HG03575 (cell line): ENCODE results near the gene ZNF335.
"Not testable (repeated sequence)": the region's sequence is repeated elsewhere in the genome, so short reads cannot be mapped to it uniquely, and the experiment has no call there.

Experiments
- ATAC-seq: cut with Tn5 transposase; IDR thresholded peaks from one replicate; pipeline ENCODE4 v1.9.1; 2021; ENCODE audit not compliant: unreplicated experiment, insufficient number of reproducible peaks, low FRiP score; ENCODE audit errors: extremely low read depth

The ZNF335 gene

DNA sequence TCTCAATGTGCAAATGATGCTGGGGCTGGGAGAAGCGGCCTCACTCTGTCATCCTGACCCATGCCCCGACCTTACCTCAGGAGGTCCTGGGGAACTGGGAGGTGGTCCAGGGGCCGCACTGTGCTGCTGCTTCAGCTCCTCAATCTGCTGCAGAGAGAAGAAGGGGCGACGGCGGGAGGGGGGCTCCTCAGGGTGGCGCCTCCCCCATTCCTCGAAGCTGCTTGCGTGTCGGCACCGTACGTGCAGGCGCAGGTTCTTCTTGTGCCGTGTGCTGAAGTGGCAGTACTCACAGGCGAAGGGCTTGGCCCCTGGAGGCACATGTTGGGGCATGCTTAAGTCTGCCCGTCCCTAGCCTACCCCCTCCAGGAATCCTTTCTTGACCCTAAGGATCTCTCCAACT lies 12.9 kb downstream of the ZNF335 start:
- ATAC-seq, result no peak

- ATAC-seq, result no peak
Observed at GRCh38 chr20:45958593-45958992, 13.4 kb downstream of the ZNF335 start.

- ATAC-seq, result no peak
Observed at GRCh38 chr20:45957021-45957941, 14.7 kb downstream of the ZNF335 start.

DNA sequence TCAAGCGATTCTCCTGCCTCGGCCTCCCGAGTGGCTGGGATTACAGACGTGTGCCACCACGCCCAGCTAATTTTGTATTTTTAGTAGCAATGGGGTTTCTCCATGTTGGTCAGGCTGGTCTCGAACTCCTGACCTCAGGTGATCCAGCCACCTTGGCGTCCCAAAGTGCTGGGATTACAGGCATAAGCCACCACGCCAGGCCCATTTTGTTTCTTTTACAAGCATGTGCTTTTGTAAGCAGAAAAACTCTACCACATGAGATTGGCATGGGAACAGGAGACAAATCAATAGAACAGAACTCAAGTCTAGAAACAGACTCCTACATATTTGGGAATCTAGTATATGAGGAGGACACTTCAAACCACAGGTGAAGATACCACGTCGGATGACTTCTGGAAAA lies 15.7 kb downstream of the ZNF335 start:
- ATAC-seq, result not testable (repeated sequence)

DNA sequence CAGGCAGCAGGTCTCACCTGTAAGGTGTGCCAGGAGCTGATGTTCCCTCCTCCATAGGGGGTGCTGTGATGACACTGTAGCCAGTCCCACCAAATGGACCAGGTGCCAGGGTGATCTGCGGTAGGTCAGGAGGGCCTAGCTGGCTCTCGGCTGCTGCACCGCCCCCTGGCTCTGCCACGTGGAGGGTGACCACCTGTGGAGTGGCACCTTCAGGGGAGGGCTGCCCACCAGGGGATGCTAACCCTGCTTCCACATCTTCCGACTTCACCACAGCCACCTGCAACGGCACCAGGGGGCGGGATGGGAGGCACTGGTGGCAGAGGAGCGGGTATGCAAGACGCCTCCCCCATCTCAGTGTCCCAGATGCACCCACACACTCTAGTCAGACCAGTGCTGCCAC lies 18.3 kb downstream of the ZNF335 start:
- ATAC-seq, result no peak

GRCh38 chr20:45952861-45953260 lies 19.1 kb downstream of the ZNF335 start:
- no peak for ATAC-seq

DNA sequence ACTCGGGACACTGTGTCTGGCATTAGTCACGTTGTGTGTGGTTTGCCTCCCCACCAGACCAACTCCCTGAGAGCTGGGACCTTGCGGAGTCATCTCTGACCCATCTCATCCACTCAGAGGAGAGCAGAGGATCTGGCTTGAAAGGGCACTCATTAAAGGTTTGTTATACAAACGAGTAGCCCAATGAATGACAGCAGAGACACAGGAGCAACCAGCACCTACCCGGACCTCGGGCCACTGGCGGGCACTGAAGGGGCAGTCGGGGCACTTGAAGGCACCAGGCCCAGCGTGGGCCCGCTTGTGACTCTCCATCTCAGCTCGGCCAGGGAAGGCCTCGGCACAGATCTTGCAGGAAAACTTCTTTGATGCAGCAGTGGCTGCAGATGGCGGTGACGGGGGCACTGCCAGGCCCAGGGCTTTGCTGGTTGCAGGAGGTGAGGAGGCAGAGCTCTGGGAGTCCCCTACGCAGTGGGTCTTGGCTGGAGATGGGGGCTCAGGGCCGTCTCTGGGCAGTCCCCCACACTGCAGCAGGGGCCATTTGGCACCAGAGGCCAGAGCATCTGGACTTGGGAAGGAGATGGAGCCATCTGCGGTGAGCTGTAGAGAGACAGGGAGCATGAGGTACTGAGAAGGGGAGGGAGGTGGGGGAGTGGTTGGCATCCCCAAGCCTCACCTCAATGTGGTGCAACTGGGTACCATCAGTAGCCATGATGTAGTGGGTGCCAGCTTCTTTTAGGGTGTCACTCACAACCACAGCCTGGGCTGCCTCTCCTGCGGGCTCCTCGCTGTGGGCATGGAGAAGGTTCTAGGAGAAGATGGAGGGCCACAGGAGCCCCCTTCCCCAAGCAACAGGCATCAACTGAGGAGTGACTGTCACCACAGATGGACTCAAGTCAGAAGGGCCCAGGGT lies 19.8 kb downstream of the ZNF335 start:
- no peak for ATAC-seq

- no peak for ATAC-seq
Observed at GRCh38 chr20:45950330-45950646, 21.7 kb downstream of the ZNF335 start.

DNA sequence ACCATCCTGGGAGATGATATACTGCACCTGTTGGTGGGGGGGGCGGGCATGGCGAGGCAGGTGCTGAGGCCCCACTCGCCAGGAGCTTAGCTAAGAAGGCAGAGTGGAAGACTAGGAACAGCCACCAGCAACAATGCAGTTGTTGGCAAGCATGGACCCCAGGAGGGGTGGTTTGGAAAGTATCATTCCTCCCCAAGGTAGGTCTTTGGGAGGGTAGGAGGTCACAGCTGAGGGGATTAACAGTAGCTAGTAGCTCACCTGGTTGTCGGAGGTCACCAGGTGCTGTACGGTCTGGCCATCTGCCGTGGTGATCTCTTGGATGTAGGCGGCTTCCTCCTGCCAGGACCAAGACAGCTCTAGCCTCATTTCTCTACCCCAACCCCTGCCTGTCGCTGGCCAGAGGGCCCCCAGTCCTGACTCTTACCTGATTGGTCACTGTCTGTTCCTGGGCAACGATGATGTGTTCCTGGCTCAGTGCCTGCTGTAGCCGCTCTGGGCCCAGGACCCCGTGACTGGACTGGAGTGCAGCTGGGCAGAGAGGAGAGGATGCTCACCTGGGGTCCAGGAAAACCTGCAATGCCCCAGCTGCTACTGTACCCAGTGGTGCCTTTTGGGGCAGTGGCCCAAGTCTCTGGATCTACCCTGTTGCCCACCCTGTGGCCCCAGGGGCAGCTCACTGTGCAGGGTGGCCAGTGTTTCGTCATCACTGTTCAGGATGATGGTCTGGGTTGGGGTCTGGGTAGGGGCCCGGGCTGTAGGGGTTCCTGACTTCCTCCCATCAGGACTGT lies 22.3 kb downstream of the ZNF335 start:
- ATAC-seq, result no peak

- no peak for ATAC-seq
Observed at GRCh38 chr20:45948742-45949541, 23.1 kb downstream of the ZNF335 start.

GRCh38 chr20:45948261-45948733 lies 23.7 kb downstream of the ZNF335 start:
- no peak for ATAC-seq

GRCh38 chr20:45947110-45947866 lies 24.7 kb downstream of the ZNF335 start:
- ATAC-seq, result no peak

- no peak for ATAC-seq
Observed at GRCh38 chr20:45946149-45946970, 25.6 kb downstream of the ZNF335 start.

- ATAC-seq, result no peak
Observed at GRCh38 chr20:45945678-45946148, 26.3 kb downstream of the ZNF335 start.

- no peak for ATAC-seq
Observed at GRCh38 chr20:45944965-45945677, 26.9 kb downstream of the ZNF335 start.
